AG04450 (cell line): Measurements from ENCODE around the gene TOMM40L. TPM values are rescaled to one million over a fixed set of nuclear protein-coding genes. Genes with fewer than 3 reads are reported as not detected.

Experiments used
- CTCF ChIA-PET: fragments of 300-600, 350-600 bp; formaldehyde crosslinking; extraction: SDS; loops from one replicate; lab custom pipeline; 2022; ENCODE audit warnings: antibody characterized with exemption, inconsistent platforms; lab: Charles Lee
- POLR2A ChIA-PET: fragments of 350-600 bp; formaldehyde crosslinking; extraction: SDS; loops from one replicate; lab custom pipeline; 2021; ENCODE audit warnings: antibody characterized with exemption, inconsistent platforms; lab: Yijun Ruan, JAX
- DNase-seq: peaks from one replicate; pipeline ENCODE4 v3.0.0-alpha.2; 2011; ENCODE audit warnings: low read depth, low spot score
- H3K27ac ChIP-seq: one replicate; pipeline ENCODE4 v1.5.1; 2012; ENCODE audit warnings: low read depth, low read length, control low read depth
- H3K27me3 ChIP-seq: one replicate; pipeline ENCODE4 v1.6.0; 2012; ENCODE audit warnings: low read length; ENCODE audit not compliant: control insufficient read depth, insufficient read depth
- H3K4me3 ChIP-seq: 2 replicates; pipeline ENCODE4 v1.5.1; 2011; ENCODE audit warnings: mild to moderate bottlenecking, low read depth, low read length, control low read depth
- H3K9me3 ChIP-seq: 2 replicates; pipeline ENCODE4 v1.5.1; 2012; ENCODE audit warnings: low read length; ENCODE audit not compliant: control insufficient read depth, insufficient read depth
- CTCF ChIP-seq: IDR thresholded peaks from 2 replicates; pipeline ENCODE4 v1.5.1; 2011; ENCODE audit warnings: low read depth, low read length, control low read depth, inconsistent platforms
- polyA plus RNA-seq: library from polyadenylated mRNA; depleted of rRNA; stranded (reverse); fragments of >200 nt; gene quantifications from 2 replicates; pipeline ENCODE4 v1.2.3, GENCODE V29; 2011

The TOMM40L gene
- polyA plus RNA-seq, 1 experiment, result 9.3 TPM

GRCh38 chr1:161265305-161265704, 39.4 kb downstream of the TOMM40L start:
- POLR2A ChIA-PET, result interaction anchor here (0.7 kb wide), 1 partner anchor 68 kb away, joined by 5 read pairs; no protein-coding TSS in a partner anchor
- no peaks in the 10 kb centered on the region for H3K9me3 ChIP-seq

GRCh38 chr1:161266202-161266601, 40.3 kb downstream of the TOMM40L start:
- Histone ChIP-seq H3K9me3 (no peaks in the 10 kb centered on the region), H3K4me3 (no peak overlapping the region), H3K27ac (no peak overlapping the region), H3K27me3 (peaks cover 8% of the 10 kb centered on the region)
- ChIA-PET POLR2A (no interaction called here), CTCF (no interaction called here)
- no peak for DNase-seq
- TF ChIP-seq CTCF, result no peak

More at GRCh38 chr1:161265305-161265704, 39.4 kb downstream of the TOMM40L start:
- DNase-seq, result no peak
- no peak overlapping the region for H3K4me3 ChIP-seq
- no peak overlapping the region for H3K27ac ChIP-seq
- TF ChIP-seq CTCF, result no peak
- peaks cover 17% of the 10 kb centered on the region for H3K27me3 ChIP-seq
- CTCF ChIA-PET, result no interaction called here

GRCh38 chr1:161266836-161267235, 41.0 kb downstream of the TOMM40L start:
- POLR2A ChIA-PET, result no interaction called here

GRCh38 chr1:161267321-161267720, 41.5 kb downstream of the TOMM40L start:
- no peaks in the 10 kb centered on the region for H3K9me3 ChIP-seq
- no peak overlapping the region for H3K27ac ChIP-seq
- DNase-seq, result no peak
- CTCF ChIA-PET, result interaction anchor here (0.6 kb wide), 1 partner anchor 23 kb away, joined by 3 read pairs; no protein-coding TSS in a partner anchor
- H3K4me3 ChIP-seq, result no peak overlapping the region
- POLR2A ChIA-PET, result no interaction called here
- H3K27me3 ChIP-seq, result peaks cover 3% of the 10 kb centered on the region
- no peak for TF ChIP-seq CTCF

More at GRCh38 chr1:161266836-161267235, 41.0 kb downstream of the TOMM40L start:
- DNase-seq, result no peak
- Histone ChIP-seq H3K4me3 (no peak overlapping the region), H3K9me3 (no peaks in the 10 kb centered on the region), H3K27me3 (peaks cover 3% of the 10 kb centered on the region), H3K27ac (no peak overlapping the region)
- CTCF ChIA-PET, result interaction anchor here (0.6 kb wide), 1 partner anchor 23 kb away, joined by 3 read pairs; no protein-coding TSS in a partner anchor
- no peak for TF ChIP-seq CTCF

- no peaks in the 10 kb centered on the region for H3K9me3 ChIP-seq
- ChIA-PET POLR2A (no interaction called here), CTCF (interaction anchor here (1.3 kb wide), 2 partner anchors 18 kb away, joined by 3 to 7 read pairs; no protein-coding TSS in a partner anchor)
- H3K4me3 ChIP-seq, result no peak overlapping the region
- DNase-seq, result no peak
- H3K27ac ChIP-seq, result no peak overlapping the region
- H3K27me3 ChIP-seq, result peaks cover 11% of the 10 kb centered on the region
- TF ChIP-seq CTCF, result no peak
Observed at GRCh38 chr1:161273402-161273801, 47.5 kb downstream of the TOMM40L start.
